ENCODE data around the gene OR6B2. TPM values are rescaled to one million over a fixed set of nuclear protein-coding genes. Genes with fewer than 3 reads are reported as not detected.

Gene OR6B2
- total RNA-seq, 1 donor from 2014 or later: not detected

- TF ChIP-seq CTCF (conservative IDR thresholded peaks at IDR 0.05): no peak
- H3K9me3 Mint-ChIP-seq: no peaks in the 10 kb centered on the region
- no peak for DNase-seq (ENCODE audit: low read depth, low spot score)
- peaks cover 19% of the 10 kb centered on the region for H3K4me1 Mint-ChIP-seq
- no peak overlapping the region for H3K27ac Mint-ChIP-seq (ENCODE audit: unreplicated experiment)
- no peaks in the 10 kb centered on the region for H3K36me3 Mint-ChIP-seq (ENCODE audit: low read depth)
- no peak overlapping the region for H3K4me3 Mint-ChIP-seq
- H3K27me3 Mint-ChIP-seq (ENCODE audit: low read depth): peaks cover 76% of the 10 kb centered on the region
Observed at GRCh38 chr2:240056678-240057077, 26.4 kb upstream of the OR6B2 start.

GRCh38 chr2:240055177-240055917 is 25.1 kb upstream of the OR6B2 start:
- no peak overlapping the region for H3K27ac Mint-ChIP-seq (ENCODE audit: unreplicated experiment)
- peaks cover 71% of the 10 kb centered on the region for H3K27me3 Mint-ChIP-seq (ENCODE audit: low read depth)
- H3K4me3 Mint-ChIP-seq: no peak overlapping the region

GRCh38 chr2:240053173-240054155 is 23.2 kb upstream of the OR6B2 start, which contains the start of gene OR6B3:
Gene OR6B3, minus strand, starts transcription at chr2:240053521.
- Mint-ChIP-seq H3K27me3 (ENCODE audit: low read depth) (peaks cover 66% of the 10 kb centered on the region), H3K9me3 (no peaks in the 10 kb centered on the region), H3K27ac (ENCODE audit: unreplicated experiment) (peak within 1 kb of the TSS; percentile 78), H3K36me3 (ENCODE audit: low read depth) (no peaks in the 10 kb centered on the region), H3K4me1 (peaks cover 31% of the 10 kb centered on the region), H3K4me3 (no peak within 1 kb of the TSS)
- DNase-seq (ENCODE audit: low read depth, low spot score): no peak
- TF ChIP-seq CTCF (conservative IDR thresholded peaks at IDR 0.05): no peak

More at GRCh38 chr2:240055177-240055917, 25.1 kb upstream of the OR6B2 start:
- no peak for TF ChIP-seq CTCF (conservative IDR thresholded peaks at IDR 0.05)
- Mint-ChIP-seq H3K36me3 (ENCODE audit: low read depth) (no peaks in the 10 kb centered on the region), H3K4me1 (peaks cover 31% of the 10 kb centered on the region), H3K9me3 (no peaks in the 10 kb centered on the region)
- DNase-seq (ENCODE audit: low read depth, low spot score): no peak

- H3K27me3 Mint-ChIP-seq (ENCODE audit: low read depth): peaks cover 63% of the 10 kb centered on the region
- DNase-seq (ENCODE audit: low read depth, low spot score): no peak
- TF ChIP-seq CTCF (conservative IDR thresholded peaks at IDR 0.05): no peak
- H3K36me3 Mint-ChIP-seq (ENCODE audit: low read depth): no peaks in the 10 kb centered on the region
- H3K4me1 Mint-ChIP-seq: peaks cover 31% of the 10 kb centered on the region
- no peaks in the 10 kb centered on the region for H3K9me3 Mint-ChIP-seq
- H3K27ac Mint-ChIP-seq (ENCODE audit: unreplicated experiment): no peak overlapping the region
- H3K4me3 Mint-ChIP-seq: no peak overlapping the region
Observed at GRCh38 chr2:240052524-240052923, 22.3 kb upstream of the OR6B2 start.

- H3K4me1 Mint-ChIP-seq: peaks cover 31% of the 10 kb centered on the region
- no peak for TF ChIP-seq CTCF (conservative IDR thresholded peaks at IDR 0.05)
- H3K27me3 Mint-ChIP-seq (ENCODE audit: low read depth): peaks cover 68% of the 10 kb centered on the region
- H3K4me3 Mint-ChIP-seq: peak overlapping the region; percentile 6
- no peak for DNase-seq (ENCODE audit: low read depth, low spot score)
- H3K9me3 Mint-ChIP-seq: no peaks in the 10 kb centered on the region
- H3K27ac Mint-ChIP-seq (ENCODE audit: unreplicated experiment): peak overlapping the region; percentile 90
- no peaks in the 10 kb centered on the region for H3K36me3 Mint-ChIP-seq (ENCODE audit: low read depth)
Observed at GRCh38 chr2:240051697-240052096, 21.5 kb upstream of the OR6B2 start.

All from neural crest cell (in vitro differentiated cells).